SK-N-SH treated with all-trans-retinoic acid at 6 μM for 48 hours (cell line): ENCODE results near the gene LAIR2.

Experiments
- ARNTL ChIP-seq: fragments of 450-650 bp; formaldehyde crosslinking; IDR thresholded peaks from 2 replicates; pipeline ENCODE4 v1.5.0; 2020; ENCODE audit warnings: low read depth, mild to moderate bottlenecking, moderate library complexity, borderline replicate concordance
- CSDC2 ChIP-seq: fragments of 250-450 bp; sonication (Bioruptor Pico); IDR thresholded peaks from 2 replicates; pipeline ENCODE4 v1.5.0; 2020; ENCODE audit warnings: mild to moderate bottlenecking, moderate library complexity
- PPARA ChIP-seq: fragments of 250-450 bp; sonication (Bioruptor Pico); IDR thresholded peaks from 2 replicates; pipeline ENCODE4 v1.5.0; 2020; ENCODE audit warnings: mild to moderate bottlenecking, borderline replicate concordance
- TCF4 ChIP-seq: fragments of 250-450 bp; sonication (Bioruptor Pico); IDR thresholded peaks from 2 replicates; pipeline ENCODE4 v1.8.0; 2021; ENCODE audit warnings: mild to moderate bottlenecking, moderate library complexity, borderline replicate concordance
- ZNF565 ChIP-seq: fragments of 450-650 bp; formaldehyde crosslinking; conservative IDR thresholded peaks from 2 replicates; pipeline ENCODE4 v1.5.0; 2020; ENCODE audit warnings: low read depth, mild to moderate bottlenecking, moderate library complexity
- TF ChIP-seq, protein P1 (sequence below): fragments of 250-450 bp; sonication (Bioruptor Pico); IDR thresholded peaks from 2 replicates; pipeline ENCODE4 v1.8.0; 2020; ENCODE audit warnings: mild to moderate bottlenecking, moderate library complexity, borderline replicate concordance

DNA sequence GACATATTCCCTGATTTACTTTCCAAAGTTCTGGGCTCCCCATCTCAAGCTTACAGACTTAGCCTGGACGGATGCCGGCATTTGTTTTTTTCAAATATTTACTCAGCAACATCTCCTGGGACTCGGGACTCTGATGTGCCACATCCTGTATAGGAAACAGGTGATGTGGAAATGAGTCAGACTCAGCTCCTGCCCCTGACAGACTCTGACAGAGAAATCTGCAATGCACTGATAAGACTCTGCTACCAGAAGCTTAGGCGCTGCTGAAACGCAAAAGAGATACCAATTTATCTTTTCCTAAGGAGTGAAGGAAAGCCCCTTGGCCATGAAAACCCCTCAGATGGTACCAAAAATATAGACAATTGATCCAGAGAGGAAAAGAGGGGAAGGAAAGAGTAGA is 16.2 kb downstream of the LAIR2 start:
- TF ChIP-seq PPARA (no peak), ZNF565 (CRISPR knock-in tag) (no peak), CSDC2 (CRISPR knock-in tag) (no peak), ARNTL (CRISPR knock-in tag) (no peak), TCF4 (no peak)
- TF ChIP-seq, protein P1, sequence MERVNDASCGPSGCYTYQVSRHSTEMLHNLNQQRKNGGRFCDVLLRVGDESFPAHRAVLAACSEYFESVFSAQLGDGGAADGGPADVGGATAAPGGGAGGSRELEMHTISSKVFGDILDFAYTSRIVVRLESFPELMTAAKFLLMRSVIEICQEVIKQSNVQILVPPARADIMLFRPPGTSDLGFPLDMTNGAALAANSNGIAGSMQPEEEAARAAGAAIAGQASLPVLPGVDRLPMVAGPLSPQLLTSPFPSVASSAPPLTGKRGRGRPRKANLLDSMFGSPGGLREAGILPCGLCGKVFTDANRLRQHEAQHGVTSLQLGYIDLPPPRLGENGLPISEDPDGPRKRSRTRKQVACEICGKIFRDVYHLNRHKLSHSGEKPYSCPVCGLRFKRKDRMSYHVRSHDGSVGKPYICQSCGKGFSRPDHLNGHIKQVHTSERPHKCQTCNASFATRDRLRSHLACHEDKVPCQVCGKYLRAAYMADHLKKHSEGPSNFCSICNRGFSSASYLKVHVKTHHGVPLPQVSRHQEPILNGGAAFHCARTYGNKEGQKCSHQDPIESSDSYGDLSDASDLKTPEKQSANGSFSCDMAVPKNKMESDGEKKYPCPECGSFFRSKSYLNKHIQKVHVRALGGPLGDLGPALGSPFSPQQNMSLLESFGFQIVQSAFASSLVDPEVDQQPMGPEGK (CRISPR knock-in tag) = no peak
